ENCODE measurements around the gene NFE2L3. TPM values are rescaled to one million over a fixed set of nuclear protein-coding genes. Genes with fewer than 3 reads are reported as not detected.
A peak's percentile ranks its signal among the peaks of the same experiment; 100 is the strongest.

Gene NFE2L3
- total and polyA plus RNA-seq, 9 of the 15 experiments (the other 6 are each of a cell fraction or from before 2014, with no cell fraction given) = 2.9 to 16.9 (median 12.4) TPM

- TF ChIP-seq HDAC6 (IDR thresholded peaks at IDR 0.05; ENCODE audit: low read depth, low read length) (no peak), HMG20B (CRISPR knock-in tag; IDR thresholded peaks at IDR 0.05) (no peak), ZBTB43 (CRISPR knock-in tag; IDR thresholded peaks at IDR 0.05) (no peak), RBM25 (IDR thresholded peaks at IDR 0.05; ENCODE audit: low read depth, low read length, severe bottlenecking) (no peak), ZNF224 (CRISPR knock-in tag; IDR thresholded peaks at IDR 0.05) (no peak), CBFB (CRISPR knock-in tag; IDR thresholded peaks at IDR 0.05) (no peak), MLX (CRISPR knock-in tag; conservative IDR thresholded peaks at IDR 0.05) (peak; percentile 30 to 94; a peak in 1 of 4 replicates), ZBTB26 (CRISPR knock-in tag; IDR thresholded peaks at IDR 0.05) (no peak), HMGN3 (IDR thresholded peaks at IDR 0.05; ENCODE audit: borderline replicate concordance, extremely low read depth, insufficient read length, low read depth, low read length) (no peak), ZNF124 (CRISPR knock-in tag; IDR thresholded peaks at IDR 0.05) (no peak), ZNF318 (IDR thresholded peaks at IDR 0.05; ENCODE audit: borderline replicate concordance in 1 of 2, low read depth in 1 of 2) (no peak), RUNX1 (IDR thresholded peaks at IDR 0.05; ENCODE audit: low read depth) (peak; percentile 61; the same call in 1 of the 2 replicates)
These were observed 48.6 kb downstream of the NFE2L3 start, which contains the start of gene HNRNPA2B1 (continued) for GRCh38 chr7:26200444-26201246.
